ENCODE data around the gene OIT3. TPM values are rescaled to one million over a fixed set of nuclear protein-coding genes. Genes with fewer than 3 reads are reported as not detected.

OIT3 gene
- total RNA-seq, 1 experiment from 2014 or later = not detected

GRCh38 chr10:72980348-72980747 is 86.8 kb downstream of the OIT3 start:
- no TSS peak for BruUV-seq (replicated peaks)
- Histone ChIP-seq H3K4me3 (ENCODE audit: low read depth, low read length, poor library complexity, severe bottlenecking) (no peak overlapping the region), H3K36me3 (ENCODE audit: insufficient read depth, low read length, poor library complexity, severe bottlenecking) (no peaks in the 10 kb centered on the region), H3K9me3 (ENCODE audit: low read depth, low read length, poor library complexity, severe bottlenecking) (peaks cover 35% of the 10 kb centered on the region), H3K4me1 (ENCODE audit: insufficient read depth, low read length, poor library complexity, severe bottlenecking) (no peaks in the 10 kb centered on the region), H3K27ac (ENCODE audit: low read depth, low read length, poor library complexity, severe bottlenecking) (no peak overlapping the region), H3K27me3 (replicated peaks; ENCODE audit: insufficient read depth, low read depth, low read length, poor library complexity) (no peaks in the 10 kb centered on the region)
- ChIA-PET CTCF (no interaction called here), POLR2A (ENCODE audit: low non-redundant PET) (interaction anchor here (0.5 kb wide), 1 partner anchor 20 kb away, joined by 3 read pairs; no protein-coding TSS in a partner anchor)
- no peak for DNase-seq (ENCODE audit: low spot score)
- intact Hi-C loops (cut with micrococcal nuclease; ENCODE audit: unreplicated experiment) = no loop called here
- TF ChIP-seq CTCF (conservative IDR thresholded peaks at IDR 0.05; ENCODE audit: low read depth, low read length) (no peak), EZH2 (IDR thresholded peaks at IDR 0.05; ENCODE audit: borderline replicate concordance, low read depth, low read length, poor library complexity, severe bottlenecking) (no peak)

- DNase-seq (ENCODE audit: low spot score) = no peak
- Histone ChIP-seq H3K27me3 (replicated peaks; ENCODE audit: insufficient read depth, low read depth, low read length, poor library complexity) (no peaks in the 10 kb centered on the region), H3K36me3 (ENCODE audit: insufficient read depth, low read length, poor library complexity, severe bottlenecking) (no peaks in the 10 kb centered on the region), H3K27ac (ENCODE audit: low read depth, low read length, poor library complexity, severe bottlenecking) (no peak overlapping the region), H3K4me3 (ENCODE audit: low read depth, low read length, poor library complexity, severe bottlenecking) (no peak overlapping the region), H3K4me1 (ENCODE audit: insufficient read depth, low read length, poor library complexity, severe bottlenecking) (no peaks in the 10 kb centered on the region), H3K9me3 (ENCODE audit: low read depth, low read length, poor library complexity, severe bottlenecking) (peaks cover 25% of the 10 kb centered on the region)
- POLR2A ChIA-PET (ENCODE audit: low non-redundant PET) = no interaction called here
- CTCF ChIA-PET = no interaction called here
- TF ChIP-seq EZH2 (IDR thresholded peaks at IDR 0.05; ENCODE audit: borderline replicate concordance, low read depth, low read length, poor library complexity, severe bottlenecking) (no peak), CTCF (conservative IDR thresholded peaks at IDR 0.05; ENCODE audit: low read depth, low read length) (no peak)
- BruUV-seq (replicated peaks) = no TSS peak
- intact Hi-C loops (cut with micrococcal nuclease; ENCODE audit: unreplicated experiment) = no loop called here
Measured at GRCh38 chr10:72981028-72981881, 87.7 kb downstream of the OIT3 start.

GRCh38 chr10:72981882-72982529 is 88.5 kb downstream of the OIT3 start:
- POLR2A ChIA-PET (ENCODE audit: low non-redundant PET) = no interaction called here

More at GRCh38 chr10:72981882-72982529, 88.5 kb downstream of the OIT3 start:
- intact Hi-C loops (cut with micrococcal nuclease; ENCODE audit: unreplicated experiment) = no loop called here
- no TSS peak for BruUV-seq (replicated peaks)
- Histone ChIP-seq H3K27ac (ENCODE audit: low read depth, low read length, poor library complexity, severe bottlenecking) (no peak overlapping the region), H3K27me3 (replicated peaks; ENCODE audit: insufficient read depth, low read depth, low read length, poor library complexity) (no peaks in the 10 kb centered on the region), H3K4me1 (ENCODE audit: insufficient read depth, low read length, poor library complexity, severe bottlenecking) (no peaks in the 10 kb centered on the region), H3K4me3 (ENCODE audit: low read depth, low read length, poor library complexity, severe bottlenecking) (no peak overlapping the region), H3K9me3 (ENCODE audit: low read depth, low read length, poor library complexity, severe bottlenecking) (peaks cover 21% of the 10 kb centered on the region), H3K36me3 (ENCODE audit: insufficient read depth, low read length, poor library complexity, severe bottlenecking) (no peaks in the 10 kb centered on the region)
- no peak for TF ChIP-seq CTCF (conservative IDR thresholded peaks at IDR 0.05; ENCODE audit: low read depth, low read length)
- no peak for TF ChIP-seq EZH2 (IDR thresholded peaks at IDR 0.05; ENCODE audit: borderline replicate concordance, low read depth, low read length, poor library complexity, severe bottlenecking)
- CTCF ChIA-PET = no interaction called here
- DNase-seq (ENCODE audit: low spot score) = no peak

Other genes with a start within 250 kb of the OIT3 start
- 18.7 and 20.1 TPM in 2 replicates for gene MCU, start 201.6 kb upstream of the OIT3 start, total RNA-seq (2021)
- gene PLA2G12B, start 61.1 kb downstream of the OIT3 start, total RNA-seq (2021) = not detected in 2 replicates
- 31.6 and 36.5 TPM in 2 replicates for gene P4HA1, start 203.1 kb downstream of the OIT3 start, total RNA-seq (2021)
- gene NUDT13, start 216.7 kb downstream of the OIT3 start, total RNA-seq (2021) = 2.0 and 2.1 TPM in 2 replicates